SK-N-SH treated with all-trans-retinoic acid at 6 μM for 48 hours (cell line): ENCODE measurements around the gene ADORA3.

Experiments used
- BACH2 ChIP-seq: fragments of 250-450 bp; sonication (Bioruptor Pico); IDR thresholded peaks from 2 replicates; pipeline ENCODE4 v1.9.0; 2021; ENCODE audit warnings: mild to moderate bottlenecking, borderline replicate concordance
- CREB5 ChIP-seq: fragments of 250-450 bp; sonication (Bioruptor Pico); IDR thresholded peaks from 2 replicates; pipeline ENCODE4 v1.5.1; 2020; ENCODE audit warnings: low read depth, mild to moderate bottlenecking, moderate library complexity
- CSDC2 ChIP-seq: fragments of 250-450 bp; sonication (Bioruptor Pico); IDR thresholded peaks from 2 replicates; pipeline ENCODE4 v1.5.0; 2020; ENCODE audit warnings: mild to moderate bottlenecking, moderate library complexity
- ISL1 ChIP-seq: fragments of 250-450 bp; sonication (Bioruptor Pico); IDR thresholded peaks from 2 replicates; pipeline ENCODE4 v2.1.2; 2022; ENCODE audit warnings: mild to moderate bottlenecking, moderate library complexity
- OSR1 ChIP-seq: fragments of 250-450 bp; sonication (Bioruptor Pico); IDR thresholded peaks from 2 replicates; pipeline ENCODE4 v1.8.0; 2022; ENCODE audit warnings: moderate library complexity, mild to moderate bottlenecking, inconsistent platforms
- TOX ChIP-seq: fragments of 250-450 bp; sonication (Bioruptor Pico); IDR thresholded peaks from 2 replicates; pipeline ENCODE4 v1.8.0; 2021; ENCODE audit warnings: mild to moderate bottlenecking, moderate library complexity, borderline replicate concordance
- ZNF8 ChIP-seq: fragments of 450-650 bp; formaldehyde crosslinking; IDR thresholded peaks from 2 replicates; pipeline ENCODE4 v1.5.0; 2020; ENCODE audit warnings: mild to moderate bottlenecking, moderate library complexity
- TF ChIP-seq, protein P1 (sequence below): fragments of 250-450 bp; sonication (Bioruptor Pico); IDR thresholded peaks from 2 replicates; pipeline ENCODE4 v1.8.0; 2021; ENCODE audit warnings: low read depth, mild to moderate bottlenecking, moderate library complexity, borderline replicate concordance
- TF ChIP-seq, protein P2 (sequence below): fragments of 250-450 bp; sonication (Bioruptor Pico); IDR thresholded peaks from 2 replicates; pipeline ENCODE4 v1.8.0; 2020; ENCODE audit warnings: mild to moderate bottlenecking, moderate library complexity, borderline replicate concordance
- TF ChIP-seq, protein P3 (sequence below): fragments of 250-450 bp; sonication (Bioruptor Pico); IDR thresholded peaks from 2 replicates; pipeline ENCODE4 v1.5.0; 2020; ENCODE audit warnings: mild to moderate bottlenecking, moderate library complexity

DNA sequence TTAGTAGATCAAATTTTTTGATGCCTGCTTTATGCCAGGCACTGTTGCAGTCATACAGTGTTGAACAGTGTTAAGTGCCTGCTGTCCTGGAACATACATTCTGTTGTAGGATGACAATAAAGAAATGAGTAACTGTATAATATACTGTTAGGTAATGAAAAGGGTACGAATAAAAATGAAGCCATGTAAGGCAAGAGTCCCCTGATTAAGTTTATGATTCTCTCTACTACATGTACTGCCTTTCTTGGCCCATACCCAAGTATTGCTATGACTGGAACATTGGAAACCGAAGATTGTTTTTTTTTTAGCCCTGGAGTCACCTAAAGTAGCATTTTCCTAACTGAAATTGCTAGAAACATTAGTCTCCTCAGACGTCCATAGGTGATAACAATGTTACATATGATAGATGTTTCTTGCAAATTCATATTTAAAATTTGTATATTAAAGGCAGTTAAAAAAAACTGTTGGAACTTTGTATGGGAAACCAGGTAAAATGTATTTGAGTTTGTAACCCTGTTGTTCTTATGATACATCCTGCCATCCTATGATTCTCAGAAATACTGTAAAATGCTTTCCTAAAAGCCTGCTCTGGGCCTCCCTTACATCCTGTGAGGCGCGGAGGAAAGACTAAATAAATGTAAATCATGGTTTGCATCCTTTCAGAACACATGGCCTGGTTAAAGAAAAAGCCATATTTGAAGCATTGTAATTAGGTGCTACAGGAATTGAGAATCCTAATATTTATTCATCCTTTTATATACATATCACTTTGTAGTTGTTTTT, 48.4 kb downstream of the ADORA3 start:
- TF ChIP-seq ZNF8 (CRISPR knock-in tag) (no peak), BACH2 (CRISPR knock-in tag) (no peak), TOX (no peak), CSDC2 (CRISPR knock-in tag) (no peak), CREB5 (CRISPR knock-in tag) (no peak), OSR1 (CRISPR knock-in tag) (no peak), ISL1 (CRISPR knock-in tag) (no peak)
- TF ChIP-seq, protein P1, sequence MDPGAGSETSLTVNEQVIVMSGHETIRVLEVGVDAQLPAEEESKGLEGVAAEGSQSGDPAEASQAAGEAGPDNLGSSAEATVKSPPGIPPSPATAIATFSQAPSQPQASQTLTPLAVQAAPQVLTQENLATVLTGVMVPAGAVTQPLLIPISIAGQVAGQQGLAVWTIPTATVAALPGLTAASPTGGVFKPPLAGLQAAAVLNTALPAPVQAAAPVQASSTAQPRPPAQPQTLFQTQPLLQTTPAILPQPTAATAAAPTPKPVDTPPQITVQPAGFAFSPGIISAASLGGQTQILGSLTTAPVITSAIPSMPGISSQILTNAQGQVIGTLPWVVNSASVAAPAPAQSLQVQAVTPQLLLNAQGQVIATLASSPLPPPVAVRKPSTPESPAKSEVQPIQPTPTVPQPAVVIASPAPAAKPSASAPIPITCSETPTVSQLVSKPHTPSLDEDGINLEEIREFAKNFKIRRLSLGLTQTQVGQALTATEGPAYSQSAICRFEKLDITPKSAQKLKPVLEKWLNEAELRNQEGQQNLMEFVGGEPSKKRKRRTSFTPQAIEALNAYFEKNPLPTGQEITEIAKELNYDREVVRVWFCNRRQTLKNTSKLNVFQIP (CRISPR knock-in tag) = no peak
- TF ChIP-seq, protein P2, sequence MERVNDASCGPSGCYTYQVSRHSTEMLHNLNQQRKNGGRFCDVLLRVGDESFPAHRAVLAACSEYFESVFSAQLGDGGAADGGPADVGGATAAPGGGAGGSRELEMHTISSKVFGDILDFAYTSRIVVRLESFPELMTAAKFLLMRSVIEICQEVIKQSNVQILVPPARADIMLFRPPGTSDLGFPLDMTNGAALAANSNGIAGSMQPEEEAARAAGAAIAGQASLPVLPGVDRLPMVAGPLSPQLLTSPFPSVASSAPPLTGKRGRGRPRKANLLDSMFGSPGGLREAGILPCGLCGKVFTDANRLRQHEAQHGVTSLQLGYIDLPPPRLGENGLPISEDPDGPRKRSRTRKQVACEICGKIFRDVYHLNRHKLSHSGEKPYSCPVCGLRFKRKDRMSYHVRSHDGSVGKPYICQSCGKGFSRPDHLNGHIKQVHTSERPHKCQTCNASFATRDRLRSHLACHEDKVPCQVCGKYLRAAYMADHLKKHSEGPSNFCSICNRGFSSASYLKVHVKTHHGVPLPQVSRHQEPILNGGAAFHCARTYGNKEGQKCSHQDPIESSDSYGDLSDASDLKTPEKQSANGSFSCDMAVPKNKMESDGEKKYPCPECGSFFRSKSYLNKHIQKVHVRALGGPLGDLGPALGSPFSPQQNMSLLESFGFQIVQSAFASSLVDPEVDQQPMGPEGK = no peak
- TF ChIP-seq, protein P3, sequence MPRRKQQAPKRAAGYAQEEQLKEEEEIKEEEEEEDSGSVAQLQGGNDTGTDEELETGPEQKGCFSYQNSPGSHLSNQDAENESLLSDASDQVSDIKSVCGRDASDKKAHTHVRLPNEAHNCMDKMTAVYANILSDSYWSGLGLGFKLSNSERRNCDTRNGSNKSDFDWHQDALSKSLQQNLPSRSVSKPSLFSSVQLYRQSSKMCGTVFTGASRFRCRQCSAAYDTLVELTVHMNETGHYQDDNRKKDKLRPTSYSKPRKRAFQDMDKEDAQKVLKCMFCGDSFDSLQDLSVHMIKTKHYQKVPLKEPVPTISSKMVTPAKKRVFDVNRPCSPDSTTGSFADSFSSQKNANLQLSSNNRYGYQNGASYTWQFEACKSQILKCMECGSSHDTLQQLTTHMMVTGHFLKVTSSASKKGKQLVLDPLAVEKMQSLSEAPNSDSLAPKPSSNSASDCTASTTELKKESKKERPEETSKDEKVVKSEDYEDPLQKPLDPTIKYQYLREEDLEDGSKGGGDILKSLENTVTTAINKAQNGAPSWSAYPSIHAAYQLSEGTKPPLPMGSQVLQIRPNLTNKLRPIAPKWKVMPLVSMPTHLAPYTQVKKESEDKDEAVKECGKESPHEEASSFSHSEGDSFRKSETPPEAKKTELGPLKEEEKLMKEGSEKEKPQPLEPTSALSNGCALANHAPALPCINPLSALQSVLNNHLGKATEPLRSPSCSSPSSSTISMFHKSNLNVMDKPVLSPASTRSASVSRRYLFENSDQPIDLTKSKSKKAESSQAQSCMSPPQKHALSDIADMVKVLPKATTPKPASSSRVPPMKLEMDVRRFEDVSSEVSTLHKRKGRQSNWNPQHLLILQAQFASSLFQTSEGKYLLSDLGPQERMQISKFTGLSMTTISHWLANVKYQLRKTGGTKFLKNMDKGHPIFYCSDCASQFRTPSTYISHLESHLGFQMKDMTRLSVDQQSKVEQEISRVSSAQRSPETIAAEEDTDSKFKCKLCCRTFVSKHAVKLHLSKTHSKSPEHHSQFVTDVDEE (CRISPR knock-in tag) = no peak
